Measurements from ENCODE around the gene GALNT2.

GALNT2 gene

DNA sequence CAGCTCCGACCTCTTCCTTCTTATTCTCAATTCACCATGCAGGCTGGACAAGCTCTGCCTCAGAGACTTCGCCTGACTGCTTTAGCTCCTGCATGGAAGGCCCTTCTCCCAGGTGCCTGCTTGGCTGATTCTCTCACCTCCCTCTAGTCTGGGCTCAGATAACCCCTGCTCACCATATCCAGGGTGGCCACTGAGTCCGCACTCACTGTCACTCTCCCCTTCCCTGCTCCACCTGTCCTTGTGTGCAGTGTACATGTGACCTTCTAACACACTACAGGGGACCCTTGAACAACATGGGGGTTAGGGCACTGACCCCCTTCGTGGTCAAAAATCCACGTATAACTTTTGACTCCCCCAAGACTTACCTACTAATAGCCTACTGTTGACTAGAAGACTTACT lies 14.4 kb upstream of the GALNT2 start:
- no peak overlapping the region for H3K4me3 ChIP-seq (ENCODE audit: low read length)
- no peak overlapping the region for H3K4me2 ChIP-seq (ENCODE audit: low read length)
- no peaks in the 10 kb centered on the region for H3K36me3 ChIP-seq (ENCODE audit: insufficient read depth, low read length)
- H3K9me3 ChIP-seq (replicated peaks; ENCODE audit: low read length), result no peaks in the 10 kb centered on the region
- H3K27me3 ChIP-seq (ENCODE audit: control insufficient read depth, insufficient read depth, low read length), result peaks cover 10% of the 10 kb centered on the region
- no peak overlapping the region for H3K9ac ChIP-seq (ENCODE audit: low read depth, low read length)
- H3K4me1 ChIP-seq (ENCODE audit: control insufficient read depth, insufficient read depth, low read length), result no peaks in the 10 kb centered on the region

DNA sequence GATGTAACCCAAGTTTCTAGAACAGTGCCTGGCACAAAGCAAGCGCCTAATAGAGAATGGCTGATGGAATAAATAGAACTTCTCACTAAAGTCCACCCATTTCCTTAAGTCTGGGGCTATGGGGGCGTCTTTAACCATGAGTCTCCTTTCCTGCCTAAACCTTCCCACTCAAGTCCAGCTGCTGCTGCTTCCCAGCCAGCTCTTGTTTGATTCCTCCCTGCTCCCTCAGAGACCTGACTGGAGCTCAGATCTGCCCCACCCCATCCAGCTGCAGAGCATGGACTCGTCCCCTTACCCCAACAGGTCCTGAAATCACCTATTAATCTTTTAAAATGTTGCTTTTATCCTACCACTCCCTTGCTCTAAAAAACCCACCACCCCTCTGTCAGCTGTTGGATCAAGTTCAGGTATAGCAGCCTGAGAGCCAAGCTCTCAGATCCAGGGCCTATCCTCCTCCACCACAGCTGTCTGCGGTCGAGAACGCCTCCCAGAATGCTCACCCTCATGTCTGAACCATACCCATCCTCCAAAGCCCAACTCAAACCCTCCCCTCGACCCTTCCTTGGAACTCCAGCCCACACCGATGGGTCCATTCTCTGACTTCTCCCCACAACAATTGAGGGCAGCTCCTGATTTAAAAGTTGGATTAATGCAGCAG lies 12.8 kb upstream of the GALNT2 start:
- no peak overlapping the region for H3K9ac ChIP-seq (ENCODE audit: low read depth, low read length)
- no peak overlapping the region for H3K4me2 ChIP-seq (ENCODE audit: low read length)
- no peaks in the 10 kb centered on the region for H3K4me1 ChIP-seq (ENCODE audit: control insufficient read depth, insufficient read depth, low read length)
- H3K36me3 ChIP-seq (ENCODE audit: insufficient read depth, low read length), result no peaks in the 10 kb centered on the region
- no peak overlapping the region for H3K4me3 ChIP-seq (ENCODE audit: low read length)
- H3K27me3 ChIP-seq (ENCODE audit: control insufficient read depth, insufficient read depth, low read length), result peaks cover 10% of the 10 kb centered on the region
- H3K9me3 ChIP-seq (replicated peaks; ENCODE audit: low read length), result no peaks in the 10 kb centered on the region

DNA sequence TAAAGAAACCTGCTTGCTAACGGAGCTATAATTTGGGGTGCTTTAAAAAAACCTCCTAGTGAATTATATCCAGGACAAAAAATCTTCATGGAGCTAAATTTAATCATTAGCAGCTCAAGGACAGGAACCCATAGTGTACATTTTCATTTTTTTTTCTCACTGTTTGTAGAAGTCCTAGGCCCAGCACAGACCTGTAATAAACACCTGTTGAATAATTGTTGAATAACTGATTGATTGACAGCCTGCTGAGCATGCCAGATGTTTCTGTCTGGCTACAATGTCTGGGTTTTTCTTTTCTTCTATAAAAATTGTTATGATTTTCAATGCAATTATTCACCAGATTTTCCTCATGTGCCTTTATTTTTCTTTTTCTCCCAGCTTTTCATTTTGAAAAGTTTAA lies 10.9 kb upstream of the GALNT2 start:
- no peak overlapping the region for H3K4me2 ChIP-seq (ENCODE audit: low read length)

DNA sequence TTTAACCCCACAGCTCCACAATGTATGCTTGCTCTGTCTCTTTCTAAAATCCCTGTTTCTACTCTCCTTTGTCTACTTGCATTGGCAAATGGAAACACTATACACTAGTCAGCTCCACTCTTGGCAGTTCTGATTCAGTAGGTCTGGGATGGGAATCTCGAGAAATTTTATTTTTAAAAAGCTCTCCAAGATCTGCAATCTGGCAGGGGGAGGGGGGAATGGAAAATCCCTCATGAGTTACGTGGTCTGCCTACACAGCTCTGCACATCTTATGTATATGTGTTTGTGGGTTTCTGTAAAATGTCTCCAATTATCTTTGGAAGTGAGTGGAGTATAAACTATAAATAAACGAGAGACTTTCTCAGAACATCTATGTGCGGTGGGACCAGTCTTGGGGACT lies 9.9 kb upstream of the GALNT2 start:
- H3K4me3 ChIP-seq (ENCODE audit: low read length), result no peak overlapping the region
- H3K27me3 ChIP-seq (ENCODE audit: control insufficient read depth, insufficient read depth, low read length), result peaks cover 5% of the 10 kb centered on the region
- no peaks in the 10 kb centered on the region for H3K36me3 ChIP-seq (ENCODE audit: insufficient read depth, low read length)
- no peaks in the 10 kb centered on the region for H3K4me1 ChIP-seq (ENCODE audit: control insufficient read depth, insufficient read depth, low read length)
- no peak overlapping the region for H3K9ac ChIP-seq (ENCODE audit: low read depth, low read length)
- H3K4me2 ChIP-seq (ENCODE audit: low read length), result no peak overlapping the region
- no peaks in the 10 kb centered on the region for H3K9me3 ChIP-seq (replicated peaks; ENCODE audit: low read length)

More for the DNA sequence above, 10.9 kb upstream of the GALNT2 start:
- Histone ChIP-seq H3K9ac (ENCODE audit: low read depth, low read length) (no peak overlapping the region), H3K27me3 (ENCODE audit: control insufficient read depth, insufficient read depth, low read length) (peaks cover 7% of the 10 kb centered on the region), H3K36me3 (ENCODE audit: insufficient read depth, low read length) (no peaks in the 10 kb centered on the region), H3K4me1 (ENCODE audit: control insufficient read depth, insufficient read depth, low read length) (no peaks in the 10 kb centered on the region), H3K9me3 (replicated peaks; ENCODE audit: low read length) (no peaks in the 10 kb centered on the region), H3K4me3 (ENCODE audit: low read length) (no peak overlapping the region)

DNA sequence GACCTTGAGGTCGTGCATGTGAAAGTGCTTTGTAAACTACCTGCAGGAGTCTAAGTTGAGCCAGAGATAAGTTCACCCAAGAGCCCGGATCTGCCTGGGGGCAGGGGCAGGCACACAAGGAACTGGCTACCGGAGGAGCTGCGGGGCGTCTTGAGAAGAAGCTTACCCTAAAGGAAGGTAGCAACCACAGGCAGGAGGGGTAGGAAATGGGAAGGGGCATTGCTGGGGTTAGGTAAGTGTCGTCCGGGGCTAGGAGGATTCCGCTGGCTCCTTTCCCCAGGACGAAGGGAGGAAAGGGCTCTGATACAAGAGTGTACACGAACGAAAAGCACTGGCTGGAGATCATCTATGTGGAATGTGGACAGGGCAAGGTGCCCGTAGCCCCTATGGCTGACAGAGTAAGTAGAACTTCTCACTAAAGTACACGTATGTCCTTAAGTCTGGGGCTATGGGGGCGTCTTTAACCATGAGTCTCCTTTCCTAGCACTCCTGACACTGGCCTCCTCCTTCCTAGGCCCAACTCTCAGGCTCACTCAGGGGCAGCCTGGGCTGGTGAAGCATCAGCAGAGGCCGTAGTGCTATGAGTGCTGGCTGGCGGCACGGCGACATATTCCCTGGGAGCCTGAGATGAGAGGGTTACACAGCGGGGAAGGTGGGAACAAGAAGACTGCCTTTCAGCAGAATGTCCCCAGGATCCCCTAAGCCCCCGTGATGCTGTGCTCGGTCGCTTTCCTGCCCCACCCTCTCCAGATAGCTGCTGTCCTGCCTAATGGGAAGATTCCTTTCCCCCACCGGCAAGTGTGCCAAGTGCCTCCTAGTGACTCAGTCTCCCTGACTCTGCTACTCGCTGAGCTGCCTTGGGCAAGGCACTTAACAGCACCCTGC lies 9.1 kb upstream of the GALNT2 start:
- Histone ChIP-seq H3K9me3 (replicated peaks; ENCODE audit: low read length) (no peaks in the 10 kb centered on the region), H3K4me1 (ENCODE audit: control insufficient read depth, insufficient read depth, low read length) (no peaks in the 10 kb centered on the region), H3K4me3 (ENCODE audit: low read length) (no peak overlapping the region), H3K27me3 (ENCODE audit: control insufficient read depth, insufficient read depth, low read length) (peaks cover 5% of the 10 kb centered on the region), H3K36me3 (ENCODE audit: insufficient read depth, low read length) (no peaks in the 10 kb centered on the region), H3K9ac (ENCODE audit: low read depth, low read length) (no peak overlapping the region), H3K4me2 (ENCODE audit: low read length) (no peak overlapping the region)

DNA sequence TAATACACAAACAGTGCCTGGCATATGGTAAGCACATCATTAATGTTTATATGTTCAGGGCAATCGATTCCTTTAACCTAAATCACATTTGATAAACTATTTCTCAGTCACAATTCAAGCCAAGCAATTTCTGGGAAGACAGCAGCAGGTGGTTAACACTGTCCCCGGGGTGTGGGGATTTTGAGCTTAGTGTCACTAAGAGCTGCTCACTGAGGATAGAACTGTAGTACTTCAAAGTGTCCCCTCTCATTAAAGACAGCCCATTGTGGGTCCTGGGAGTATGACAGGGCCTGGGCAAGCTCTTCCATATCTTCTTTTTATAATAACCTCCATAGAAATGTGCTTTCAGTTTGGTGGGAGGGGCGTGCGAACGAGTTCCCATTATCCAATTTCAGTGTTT lies 8.4 kb upstream of the GALNT2 start:
- no peak overlapping the region for H3K4me2 ChIP-seq (ENCODE audit: low read length)
- H3K36me3 ChIP-seq (ENCODE audit: insufficient read depth, low read length), result no peaks in the 10 kb centered on the region
- peaks cover 5% of the 10 kb centered on the region for H3K27me3 ChIP-seq (ENCODE audit: control insufficient read depth, insufficient read depth, low read length)
- no peaks in the 10 kb centered on the region for H3K9me3 ChIP-seq (replicated peaks; ENCODE audit: low read length)
- H3K9ac ChIP-seq (ENCODE audit: low read depth, low read length), result no peak overlapping the region
- no peak overlapping the region for H3K4me3 ChIP-seq (ENCODE audit: low read length)
- no peaks in the 10 kb centered on the region for H3K4me1 ChIP-seq (ENCODE audit: control insufficient read depth, insufficient read depth, low read length)

DNA sequence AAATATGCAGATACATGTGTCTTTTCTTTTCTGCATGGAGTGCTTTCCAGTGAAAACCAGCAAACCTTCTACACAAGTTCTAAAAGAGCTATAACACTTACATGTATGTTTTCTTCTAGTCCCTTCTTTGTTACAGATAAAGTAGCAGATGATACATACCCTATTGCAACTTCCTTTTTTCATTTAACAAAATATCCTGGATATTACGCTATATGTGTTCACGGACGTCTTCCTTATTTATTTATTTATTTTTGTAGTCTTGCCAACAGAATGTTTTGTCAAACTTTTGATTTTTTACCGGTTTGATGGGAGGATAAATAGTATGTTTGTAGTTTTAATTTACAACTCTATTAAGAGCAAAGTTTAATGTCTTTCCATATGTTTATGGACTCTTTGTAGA lies 5.2 kb upstream of the GALNT2 start:
- Histone ChIP-seq H3K4me3 (ENCODE audit: low read length) (no peak overlapping the region), H3K4me1 (ENCODE audit: control insufficient read depth, insufficient read depth, low read length) (peaks cover 6% of the 10 kb centered on the region), H3K27me3 (ENCODE audit: control insufficient read depth, insufficient read depth, low read length) (peaks cover 5% of the 10 kb centered on the region), H3K9ac (ENCODE audit: low read depth, low read length) (no peak overlapping the region), H3K36me3 (ENCODE audit: insufficient read depth, low read length) (no peaks in the 10 kb centered on the region), H3K4me2 (ENCODE audit: low read length) (no peak overlapping the region), H3K9me3 (replicated peaks; ENCODE audit: low read length) (no peaks in the 10 kb centered on the region)

DNA sequence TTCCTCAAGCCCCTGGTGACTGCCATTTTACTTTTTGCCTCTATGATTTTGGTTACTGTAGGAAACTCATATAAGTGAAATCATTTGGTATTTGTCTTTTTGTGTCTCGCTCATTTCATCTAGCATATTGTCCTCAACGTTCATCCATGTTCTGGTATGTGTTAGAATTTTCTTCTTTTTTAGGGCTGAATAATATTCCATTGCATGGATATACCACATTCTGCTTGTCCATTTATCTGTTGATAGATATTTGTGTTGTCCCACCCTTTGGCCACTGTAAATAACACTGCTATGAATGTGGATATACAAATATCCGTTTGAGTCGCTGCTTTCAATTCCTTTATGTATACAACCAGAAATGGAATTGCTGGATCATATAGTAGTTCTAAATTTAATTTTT lies 4.5 kb upstream of the GALNT2 start:
- H3K9me3 ChIP-seq (replicated peaks; ENCODE audit: low read length), result no peaks in the 10 kb centered on the region
- H3K4me1 ChIP-seq (ENCODE audit: control insufficient read depth, insufficient read depth, low read length), result peaks cover 6% of the 10 kb centered on the region
- no peak overlapping the region for H3K4me2 ChIP-seq (ENCODE audit: low read length)
- no peak overlapping the region for H3K4me3 ChIP-seq (ENCODE audit: low read length)
- H3K36me3 ChIP-seq (ENCODE audit: insufficient read depth, low read length), result no peaks in the 10 kb centered on the region
- no peak overlapping the region for H3K9ac ChIP-seq (ENCODE audit: low read depth, low read length)
- H3K27me3 ChIP-seq (ENCODE audit: control insufficient read depth, insufficient read depth, low read length), result peaks cover 5% of the 10 kb centered on the region

DNA sequence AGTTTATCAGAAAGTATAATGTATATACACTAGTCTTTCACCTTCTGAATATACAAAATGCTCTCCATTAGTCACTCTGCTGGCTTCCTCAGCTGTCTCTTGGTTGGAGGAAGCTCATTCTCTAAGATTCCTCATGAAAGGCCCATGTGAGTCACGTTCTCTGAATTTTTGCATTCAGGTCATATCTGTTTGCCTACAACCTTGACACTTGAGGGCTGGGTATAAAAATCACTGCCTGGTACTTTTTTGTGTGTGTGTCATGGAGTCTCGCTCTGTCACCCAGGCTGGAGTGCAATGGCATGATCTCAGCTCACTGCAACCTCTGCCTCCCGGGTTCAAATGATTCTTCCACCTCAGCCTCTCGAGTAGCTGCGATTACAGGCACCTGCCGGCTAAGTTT lies 2.8 kb upstream of the GALNT2 start:
- Histone ChIP-seq H3K4me1 (ENCODE audit: control insufficient read depth, insufficient read depth, low read length) (peaks cover 10% of the 10 kb centered on the region), H3K36me3 (ENCODE audit: insufficient read depth, low read length) (no peaks in the 10 kb centered on the region), H3K4me2 (ENCODE audit: low read length) (no peak overlapping the region), H3K9ac (ENCODE audit: low read depth, low read length) (no peak overlapping the region), H3K4me3 (ENCODE audit: low read length) (no peak overlapping the region), H3K9me3 (replicated peaks; ENCODE audit: low read length) (no peaks in the 10 kb centered on the region), H3K27me3 (ENCODE audit: control insufficient read depth, insufficient read depth, low read length) (peaks cover 5% of the 10 kb centered on the region)

DNA sequence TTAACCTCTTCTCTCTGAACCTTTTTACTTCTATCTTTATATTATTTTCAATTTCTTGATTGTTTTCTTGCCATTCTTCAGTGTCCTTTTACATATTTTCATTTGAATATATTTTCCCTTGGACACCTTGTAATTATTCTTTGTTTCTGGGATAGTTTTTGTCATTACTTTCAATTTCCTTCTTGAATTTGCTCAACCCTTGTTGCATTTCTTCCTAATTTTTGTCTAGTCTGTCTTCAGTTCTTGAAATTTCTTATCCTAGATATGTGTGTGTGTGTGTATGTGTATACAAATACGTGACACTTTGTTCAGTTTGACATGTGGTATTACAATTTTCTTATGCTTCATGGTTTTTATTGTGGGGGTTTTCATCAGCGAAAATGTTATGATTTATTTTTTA lies 1.9 kb upstream of the GALNT2 start:
- H3K9ac ChIP-seq (ENCODE audit: low read depth, low read length), result no peak overlapping the region
- no peaks in the 10 kb centered on the region for H3K9me3 ChIP-seq (replicated peaks; ENCODE audit: low read length)
- H3K36me3 ChIP-seq (ENCODE audit: insufficient read depth, low read length), result no peaks in the 10 kb centered on the region
- H3K4me2 ChIP-seq (ENCODE audit: low read length), result no peak overlapping the region
- peaks cover 5% of the 10 kb centered on the region for H3K27me3 ChIP-seq (ENCODE audit: control insufficient read depth, insufficient read depth, low read length)
- peaks cover 16% of the 10 kb centered on the region for H3K4me1 ChIP-seq (ENCODE audit: control insufficient read depth, insufficient read depth, low read length)
- no peak overlapping the region for H3K4me3 ChIP-seq (ENCODE audit: low read length)

DNA sequence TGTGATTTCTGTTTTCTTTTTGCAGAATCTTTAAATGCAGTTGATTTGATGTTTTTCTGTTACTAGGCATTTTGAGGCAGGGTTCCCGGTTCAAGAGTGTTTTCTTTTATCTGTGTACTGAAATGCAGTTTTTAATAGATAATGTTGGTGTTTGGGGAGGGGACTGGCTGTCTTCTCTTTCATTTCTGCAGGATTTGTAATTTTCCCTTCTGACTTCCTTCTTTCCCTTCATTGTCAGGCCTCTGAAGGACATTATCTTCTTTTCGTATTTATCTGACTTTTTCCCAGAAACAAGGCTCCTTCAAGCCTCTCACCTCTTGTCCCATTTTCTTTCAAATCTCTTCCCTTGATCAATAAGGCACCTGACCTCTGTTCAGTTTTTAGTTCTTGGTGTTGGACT lies 1.5 kb upstream of the GALNT2 start:
- no peak overlapping the region for H3K4me2 ChIP-seq (ENCODE audit: low read length)

DNA sequence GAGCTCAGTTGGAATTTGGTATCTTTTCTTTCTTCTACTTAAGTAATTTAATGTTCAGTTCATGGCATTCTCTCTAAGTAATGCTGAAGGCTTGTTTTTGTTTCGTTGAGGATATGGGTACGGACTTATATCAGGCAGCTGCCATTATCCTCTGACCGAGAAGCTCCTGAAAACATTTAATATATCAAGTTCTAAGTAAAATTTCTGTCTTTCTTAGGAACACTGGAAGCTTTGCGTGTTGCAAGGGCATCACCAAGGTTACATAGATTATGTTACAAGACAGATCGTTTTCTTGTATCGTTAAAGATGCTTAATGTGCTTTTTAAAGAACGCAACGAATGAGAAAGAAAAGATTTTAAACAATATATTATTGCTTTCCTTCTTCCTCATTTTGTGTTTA lies 1.0 kb upstream of the GALNT2 start:
- peak overlapping the region; percentile 75 for H3K9ac ChIP-seq (ENCODE audit: low read depth, low read length)
- no peaks in the 10 kb centered on the region for H3K36me3 ChIP-seq (ENCODE audit: insufficient read depth, low read length)
- H3K4me3 ChIP-seq (ENCODE audit: low read length), result peak overlapping the region; percentile 98
- no peaks in the 10 kb centered on the region for H3K27me3 ChIP-seq (ENCODE audit: control insufficient read depth, insufficient read depth, low read length)
- H3K4me1 ChIP-seq (ENCODE audit: control insufficient read depth, insufficient read depth, low read length), result peaks cover 16% of the 10 kb centered on the region
- peak overlapping the region; percentile 96 for H3K4me2 ChIP-seq (ENCODE audit: low read length)
- no peaks in the 10 kb centered on the region for H3K9me3 ChIP-seq (replicated peaks; ENCODE audit: low read length)

More for the DNA sequence above, 1.5 kb upstream of the GALNT2 start:
- no peaks in the 10 kb centered on the region for H3K9me3 ChIP-seq (replicated peaks; ENCODE audit: low read length)
- no peak overlapping the region for H3K9ac ChIP-seq (ENCODE audit: low read depth, low read length)
- H3K36me3 ChIP-seq (ENCODE audit: insufficient read depth, low read length), result no peaks in the 10 kb centered on the region
- peaks cover 2% of the 10 kb centered on the region for H3K27me3 ChIP-seq (ENCODE audit: control insufficient read depth, insufficient read depth, low read length)
- no peak overlapping the region for H3K4me3 ChIP-seq (ENCODE audit: low read length)
- H3K4me1 ChIP-seq (ENCODE audit: control insufficient read depth, insufficient read depth, low read length), result peaks cover 16% of the 10 kb centered on the region

Measured in skeletal muscle satellite cell (primary cell).